Ectodermal cell (in vitro differentiated cells): ENCODE measurements around the gene MAMDC4.

Experiments used
- H3K27ac ChIP-seq: 2 replicates; pipeline ENCODE4 v1.7.0; 2013; ENCODE audit warnings: mild to moderate bottlenecking, low read depth, low read length; ENCODE audit not compliant: insufficient read depth, poor library complexity, severe bottlenecking
- H3K27me3 ChIP-seq: 2 replicates; pipeline ENCODE4 v1.7.0; 2013; ENCODE audit warnings: mild to moderate bottlenecking, low read length; ENCODE audit not compliant: insufficient read depth, control insufficient read depth, poor library complexity, severe bottlenecking
- H3K36me3 ChIP-seq: one replicate; pipeline ENCODE4 v1.7.0; 2013; ENCODE audit warnings: low read length; ENCODE audit not compliant: control insufficient read depth, insufficient read depth
- H3K4me1 ChIP-seq: one replicate; pipeline ENCODE4 v1.7.0; 2013; ENCODE audit warnings: low read length; ENCODE audit not compliant: control insufficient read depth, insufficient read depth
- H3K4me3 ChIP-seq: 2 replicates; pipeline ENCODE4 v1.7.0; 2013; ENCODE audit warnings: low read depth, low read length, control low read depth; ENCODE audit not compliant: insufficient read depth
- H3K9me3 ChIP-seq: 2 replicates; pipeline ENCODE4 v1.7.0; 2013; ENCODE audit warnings: mild to moderate bottlenecking, low read length, moderate library complexity; ENCODE audit not compliant: control insufficient read depth
- WGBS, 2 experiments: methylation state at CpG; one replicate each; pipeline ENCODE4 v1.1.7; 2013; ENCODE audit warnings: missing lambda C conversion rate in 2 of 2; 5-methylcytosine and 5-hydroxymethylcytosine counted together

MAMDC4 gene

GRCh38 chr9:136852664-136853595, 784 bp downstream of the MAMDC4 start:
- Histone ChIP-seq H3K36me3 (peaks cover 8% of the 10 kb centered on the region), H3K27me3 (no peaks in the 10 kb centered on the region), H3K4me3 (no peak overlapping the region), H3K27ac (no peak overlapping the region), H3K9me3 (no peaks in the 10 kb centered on the region), H3K4me1 (peaks cover 6% of the 10 kb centered on the region)
- WGBS, 2 experiments = 93 to 94% methylated on average over 29 of the region's 29 CpGs

- H3K27me3 ChIP-seq = no peaks in the 10 kb centered on the region
- no peak overlapping the region for H3K27ac ChIP-seq
- H3K4me1 ChIP-seq = peaks cover 6% of the 10 kb centered on the region
- no peaks in the 10 kb centered on the region for H3K9me3 ChIP-seq
- H3K36me3 ChIP-seq = peaks cover 8% of the 10 kb centered on the region
- WGBS, 2 experiments = 92% methylated on average over 18 of the region's 18 CpGs
- H3K4me3 ChIP-seq = no peak overlapping the region
Observed at GRCh38 chr9:136853596-136854112, 1.5 kb downstream of the MAMDC4 start.

- H3K27ac ChIP-seq = no peak overlapping the region
- 92 to 93% methylated on average over 30 of the region's 30 CpGs for WGBS, 2 experiments
- no peaks in the 10 kb centered on the region for H3K27me3 ChIP-seq
Observed at GRCh38 chr9:136854113-136854841, 2.1 kb downstream of the MAMDC4 start.

GRCh38 chr9:136854842-136855460, 2.8 kb downstream of the MAMDC4 start:
- 93 to 95% methylated on average over 23 of the region's 23 CpGs for WGBS, 2 experiments

More at GRCh38 chr9:136854113-136854841, 2.1 kb downstream of the MAMDC4 start:
- Histone ChIP-seq H3K4me1 (peaks cover 6% of the 10 kb centered on the region), H3K36me3 (peaks cover 8% of the 10 kb centered on the region), H3K9me3 (no peaks in the 10 kb centered on the region), H3K4me3 (no peak overlapping the region)

GRCh38 chr9:136855461-136856078, 3.4 kb downstream of the MAMDC4 start:
- no peaks in the 10 kb centered on the region for H3K9me3 ChIP-seq
- WGBS, 2 experiments = 92 to 93% methylated on average over 26 of the region's 26 CpGs
- no peak overlapping the region for H3K4me3 ChIP-seq
- peaks cover 10% of the 10 kb centered on the region for H3K36me3 ChIP-seq
- no peak overlapping the region for H3K27ac ChIP-seq
- no peaks in the 10 kb centered on the region for H3K4me1 ChIP-seq
- no peaks in the 10 kb centered on the region for H3K27me3 ChIP-seq

More at GRCh38 chr9:136854842-136855460, 2.8 kb downstream of the MAMDC4 start:
- peaks cover 6% of the 10 kb centered on the region for H3K4me1 ChIP-seq
- no peak overlapping the region for H3K27ac ChIP-seq
- no peaks in the 10 kb centered on the region for H3K9me3 ChIP-seq
- H3K27me3 ChIP-seq = no peaks in the 10 kb centered on the region
- peaks cover 8% of the 10 kb centered on the region for H3K36me3 ChIP-seq
- H3K4me3 ChIP-seq = no peak overlapping the region

- WGBS, 2 experiments = 92 to 93% methylated on average over 15 of the region's 15 CpGs
- H3K4me3 ChIP-seq = no peak overlapping the region
- no peaks in the 10 kb centered on the region for H3K4me1 ChIP-seq
- no peak overlapping the region for H3K27ac ChIP-seq
- H3K27me3 ChIP-seq = no peaks in the 10 kb centered on the region
- peaks cover 10% of the 10 kb centered on the region for H3K36me3 ChIP-seq
- no peaks in the 10 kb centered on the region for H3K9me3 ChIP-seq
Observed at GRCh38 chr9:136856079-136856476, 3.9 kb downstream of the MAMDC4 start.

- Histone ChIP-seq H3K27ac (no peak overlapping the region), H3K27me3 (no peaks in the 10 kb centered on the region), H3K9me3 (no peaks in the 10 kb centered on the region), H3K4me1 (no peaks in the 10 kb centered on the region), H3K36me3 (peaks cover 13% of the 10 kb centered on the region), H3K4me3 (no peak overlapping the region)
- WGBS, 2 experiments = 90 to 95% methylated on average over 13 to 14 of the region's 14 CpGs
Observed at GRCh38 chr9:136856541-136857141, 4.5 kb downstream of the MAMDC4 start.

- no peaks in the 10 kb centered on the region for H3K27me3 ChIP-seq
- H3K4me1 ChIP-seq = no peaks in the 10 kb centered on the region
- peaks cover 16% of the 10 kb centered on the region for H3K36me3 ChIP-seq
- 93% methylated on average over 19 of the region's 19 CpGs for WGBS, 2 experiments
- H3K9me3 ChIP-seq = no peaks in the 10 kb centered on the region
- H3K27ac ChIP-seq = no peak overlapping the region
- no peak overlapping the region for H3K4me3 ChIP-seq
Observed at GRCh38 chr9:136857166-136857565, 5.0 kb downstream of the MAMDC4 start.

- Histone ChIP-seq H3K27me3 (no peaks in the 10 kb centered on the region), H3K4me1 (no peaks in the 10 kb centered on the region), H3K36me3 (peaks cover 22% of the 10 kb centered on the region), H3K9me3 (no peaks in the 10 kb centered on the region), H3K27ac (no peak overlapping the region), H3K4me3 (no peak overlapping the region)
- WGBS, 2 experiments = 94 to 95% methylated on average over 29 of the region's 29 CpGs
Observed at GRCh38 chr9:136857581-136858412, 5.7 kb downstream of the MAMDC4 start.
